ENCODE results near the gene PRAMEF18.
"Not testable (repeated sequence)": the region's sequence is repeated elsewhere in the genome, so short reads cannot be mapped to it uniquely, and the experiment has no call there.

Gene PRAMEF18, protein sequence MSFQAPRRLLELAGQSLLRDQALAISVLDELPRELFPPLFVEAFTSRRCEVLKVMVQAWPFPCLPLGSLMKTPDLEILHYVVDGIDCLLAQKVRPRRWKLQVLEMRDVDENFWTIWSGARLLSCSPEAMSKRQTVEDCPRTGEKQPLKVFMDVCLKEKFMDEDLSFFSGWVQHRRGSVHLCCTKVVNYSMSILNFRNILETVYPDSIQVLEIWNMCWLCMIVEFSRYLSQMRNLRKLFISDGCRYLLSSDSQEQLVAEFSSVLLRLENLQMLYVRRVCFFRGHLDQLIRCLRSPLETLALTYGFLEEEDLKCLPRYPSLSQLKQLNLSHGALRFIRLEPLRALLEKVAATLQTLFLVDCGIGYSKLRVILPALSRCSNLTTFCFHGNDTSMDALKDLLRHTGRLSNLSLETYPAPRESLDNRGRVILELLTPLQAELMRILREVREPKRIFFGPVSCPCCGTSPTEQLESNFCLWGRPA

GRCh38 chr1:13225675-13226204 is at the start of gene PRAMEF18:
PRAMEF18 (minus strand) TSS chr1:13226154; CDS start chr1:13226106, 48 bp downstream.
- not testable (repeated sequence) for DNase-seq

DNA sequence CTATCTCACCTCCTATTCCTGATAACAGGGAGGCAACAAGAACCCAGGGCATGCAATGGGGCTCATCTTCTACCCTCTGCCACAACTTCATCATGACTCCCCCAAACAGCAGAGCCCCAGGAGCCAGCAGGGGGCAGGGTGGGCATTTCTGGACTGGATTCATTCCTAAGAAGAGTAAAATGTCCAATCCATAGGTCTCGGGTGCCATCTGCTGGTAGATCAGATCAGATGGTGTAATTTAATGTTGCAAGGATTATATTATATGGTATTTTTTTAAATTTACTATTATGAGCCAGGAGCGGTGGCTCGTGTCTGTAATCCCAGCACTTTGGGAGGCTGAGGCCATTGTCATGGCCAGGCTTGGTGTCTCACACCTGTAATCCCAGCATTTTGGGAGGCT is 39.2 kb upstream of the PRAMEF18 start:
- DNase-seq, result not testable (repeated sequence)

- DNase-seq, result not testable (repeated sequence)
These were observed 27.9 kb upstream of the PRAMEF18 start, which contains the start of gene PRAMEF5 for GRCh38 chr1:13253898-13254297. PRAMEF5 (plus strand) TSS chr1:13254198; CDS start chr1:13259269, 5,071 bp downstream.

DNA sequence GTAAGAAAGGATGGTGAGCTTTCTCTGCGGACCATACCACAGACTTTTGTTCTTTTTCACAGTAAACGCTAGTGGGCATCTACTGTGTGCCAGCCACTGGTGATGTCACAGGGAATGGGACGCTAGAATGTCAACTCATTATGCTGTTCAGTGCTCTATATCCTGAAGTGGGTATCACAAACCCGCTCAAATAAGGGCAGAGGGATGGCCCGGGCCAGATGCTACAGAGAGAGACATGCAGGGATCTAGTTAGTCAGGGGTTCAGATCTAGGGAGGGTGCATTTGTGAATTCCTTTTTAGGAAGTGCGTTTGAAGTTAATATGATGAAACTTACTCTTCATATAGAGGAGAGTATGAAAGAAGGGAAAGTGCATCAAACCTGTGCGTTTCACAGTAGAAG is 21.2 kb upstream of the PRAMEF18 start:
- DNase-seq, result not testable (repeated sequence)

DNA sequence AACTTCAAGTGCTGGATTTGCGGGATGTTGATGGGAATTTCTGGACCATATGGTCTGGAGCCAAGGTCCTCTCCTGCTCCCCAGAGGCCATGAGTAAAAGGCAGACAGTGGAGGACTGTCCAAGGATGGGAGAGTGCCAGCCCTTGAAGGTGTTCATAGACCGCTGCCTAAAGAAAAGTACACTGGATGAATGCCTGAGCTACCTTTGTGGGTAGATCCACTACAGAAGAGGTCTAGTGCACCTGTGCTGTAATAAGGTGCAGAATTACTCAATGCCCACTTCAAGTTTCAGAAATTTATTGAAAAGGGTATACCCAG is 20.6 kb upstream of the PRAMEF18 start:
- not testable (repeated sequence) for DNase-seq

DNA sequence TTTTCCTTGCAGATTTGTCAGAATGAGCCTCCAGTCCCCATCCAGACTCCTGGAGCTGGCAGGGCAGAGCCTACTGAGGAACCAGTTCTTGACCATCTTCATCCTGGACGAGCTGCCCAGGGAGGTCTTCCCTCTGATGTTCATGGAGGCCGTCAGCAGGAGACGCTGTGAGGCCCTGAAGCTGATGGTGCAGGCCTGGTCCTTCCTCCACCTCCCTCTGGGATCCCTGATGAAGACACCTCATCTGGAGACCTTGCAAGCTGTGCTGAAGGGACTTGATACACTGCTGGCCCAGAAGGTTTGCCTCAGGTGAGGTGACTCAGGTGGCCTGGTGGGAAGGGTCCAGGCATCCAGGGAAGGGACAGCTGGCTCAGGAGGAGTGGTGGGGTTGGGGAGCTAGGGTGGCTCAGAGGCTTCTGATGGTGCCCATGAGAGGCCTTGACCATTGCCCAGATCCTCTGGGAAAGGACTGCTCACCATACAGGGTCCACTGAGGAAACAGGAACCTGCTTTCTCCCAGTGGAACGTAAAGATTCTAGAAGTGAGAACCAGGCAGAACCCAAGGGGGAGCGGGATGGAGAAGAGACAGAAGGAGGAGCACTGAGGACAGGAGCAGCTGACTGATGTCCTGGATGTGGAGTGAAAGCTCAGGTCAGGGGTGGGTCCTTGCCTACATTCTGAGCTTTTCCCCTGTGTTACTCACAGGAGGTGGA is 20.0 kb upstream of the PRAMEF18 start:
- DNase-seq, result not testable (repeated sequence)

GRCh38 chr1:13243536-13244263 is 17.7 kb upstream of the PRAMEF18 start:
- DNase-seq, result not testable (repeated sequence)

DNA sequence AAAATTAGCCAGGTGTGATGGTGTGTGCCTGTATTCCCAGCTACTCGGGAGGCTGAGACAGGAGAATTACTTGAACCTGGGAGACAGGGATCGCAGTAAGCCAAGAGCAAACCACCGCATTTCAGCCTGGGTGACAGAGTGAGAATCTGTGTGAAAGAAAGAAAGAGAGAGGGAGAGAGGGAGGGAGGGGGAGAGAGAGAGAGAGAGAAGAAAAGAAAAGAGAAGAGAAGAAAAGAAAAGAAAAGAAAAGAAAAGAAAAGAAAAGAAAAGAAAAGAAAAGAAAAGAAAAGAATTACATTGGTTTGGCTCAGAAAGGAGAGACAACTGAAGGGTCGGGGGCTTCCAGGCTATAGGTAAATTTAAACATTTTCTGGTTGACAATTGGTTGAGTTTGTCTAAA is 13.7 kb upstream of the PRAMEF18 start:
- not testable (repeated sequence) for DNase-seq

GRCh38 chr1:13237572-13237971 is 11.6 kb upstream of the PRAMEF18 start:
- DNase-seq, result not testable (repeated sequence)

DNA sequence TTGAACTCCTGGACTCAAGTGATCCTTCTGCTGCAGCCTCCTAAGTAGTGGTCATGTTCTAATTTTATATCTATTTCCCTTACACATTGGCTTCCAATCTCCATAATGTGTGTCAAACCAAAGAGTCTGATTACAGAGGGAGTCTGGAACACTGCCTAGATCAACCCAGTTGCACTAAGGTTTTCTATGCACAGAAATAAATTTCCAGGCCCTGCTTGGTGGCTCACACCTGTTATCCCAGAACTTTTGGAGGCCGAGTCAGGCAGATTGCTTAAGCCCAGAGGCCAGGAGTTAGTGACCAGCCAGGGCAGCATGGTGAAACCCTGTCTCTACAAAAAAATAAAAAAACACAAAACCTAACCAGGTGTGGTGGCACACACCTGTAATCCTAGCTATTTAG is 8.1 kb upstream of the PRAMEF18 start:
- DNase-seq, result not testable (repeated sequence)

GRCh38 chr1:13232056-13232455 is 6.1 kb upstream of the PRAMEF18 start:
- DNase-seq, result not testable (repeated sequence)

DNA sequence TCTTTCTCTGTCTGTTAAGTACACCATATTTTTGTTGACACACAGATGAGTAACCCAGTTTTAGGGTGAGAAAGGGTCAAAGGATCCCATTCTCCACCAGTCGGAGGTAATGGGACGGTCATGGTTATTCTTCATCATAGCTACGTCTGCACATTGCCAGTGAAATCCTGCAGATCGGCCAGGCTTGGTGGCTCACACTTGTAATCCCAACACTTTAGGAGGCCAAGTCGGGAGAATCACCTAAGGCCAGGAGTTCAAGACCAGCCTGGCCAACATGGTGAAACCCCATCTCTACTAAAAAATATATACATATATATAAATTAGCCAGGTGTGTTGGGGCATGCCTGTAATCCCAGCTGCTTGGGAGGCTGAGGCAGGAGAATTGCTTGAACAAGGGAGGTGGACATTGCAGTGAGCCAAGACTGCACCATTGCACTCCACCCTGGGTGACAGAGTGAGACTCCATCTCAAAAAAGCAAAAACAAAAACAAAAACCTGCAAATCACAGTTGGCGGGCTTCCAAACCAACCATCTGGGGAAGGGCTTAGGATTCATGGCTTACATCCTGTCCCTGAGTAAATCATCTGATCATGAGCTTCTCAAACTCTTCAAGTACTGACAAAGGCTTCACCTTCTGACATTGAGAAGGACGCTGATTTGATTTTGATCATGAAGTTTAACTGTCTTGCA is 5.3 kb upstream of the PRAMEF18 start:
- not testable (repeated sequence) for DNase-seq

DNA sequence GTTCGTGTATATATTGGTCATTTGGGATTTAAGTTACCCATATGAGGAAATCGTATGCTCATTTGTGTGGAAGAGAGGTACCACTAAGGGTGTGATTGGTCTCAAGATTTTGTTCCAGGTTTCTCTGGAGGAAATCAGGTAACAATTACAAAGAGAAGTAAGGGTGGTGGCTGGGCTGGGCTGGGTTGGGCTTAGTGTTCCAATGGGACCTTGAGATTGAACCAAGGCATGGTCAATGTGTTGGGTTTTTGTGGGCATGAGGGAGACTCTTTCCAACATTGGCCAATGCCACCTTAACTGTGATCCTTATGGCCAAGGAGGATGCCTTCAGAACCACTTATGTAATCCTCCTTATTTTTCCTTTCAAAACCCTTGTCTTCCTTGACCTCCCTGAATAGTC is 4.6 kb upstream of the PRAMEF18 start:
- DNase-seq, result not testable (repeated sequence)

DNA sequence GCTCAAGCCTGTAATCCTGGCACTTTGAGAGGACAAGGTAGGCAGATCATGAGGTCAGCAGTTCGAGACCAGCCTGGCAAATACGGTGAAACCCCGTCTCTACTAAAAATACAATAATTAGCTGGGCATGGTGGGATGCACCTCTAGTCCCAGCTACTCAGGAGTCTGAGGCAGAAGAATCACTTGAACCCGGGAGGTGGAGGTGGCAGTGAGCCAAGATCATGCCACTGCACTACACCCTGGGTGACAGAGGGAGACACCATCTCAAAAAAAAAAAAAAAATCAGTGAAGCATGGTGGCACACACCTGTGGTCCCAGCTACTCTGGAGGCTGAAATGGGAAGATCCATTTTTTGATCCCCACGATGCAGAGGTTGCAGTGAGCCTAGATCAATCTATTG is 4.1 kb upstream of the PRAMEF18 start:
- not testable (repeated sequence) for DNase-seq

DNA sequence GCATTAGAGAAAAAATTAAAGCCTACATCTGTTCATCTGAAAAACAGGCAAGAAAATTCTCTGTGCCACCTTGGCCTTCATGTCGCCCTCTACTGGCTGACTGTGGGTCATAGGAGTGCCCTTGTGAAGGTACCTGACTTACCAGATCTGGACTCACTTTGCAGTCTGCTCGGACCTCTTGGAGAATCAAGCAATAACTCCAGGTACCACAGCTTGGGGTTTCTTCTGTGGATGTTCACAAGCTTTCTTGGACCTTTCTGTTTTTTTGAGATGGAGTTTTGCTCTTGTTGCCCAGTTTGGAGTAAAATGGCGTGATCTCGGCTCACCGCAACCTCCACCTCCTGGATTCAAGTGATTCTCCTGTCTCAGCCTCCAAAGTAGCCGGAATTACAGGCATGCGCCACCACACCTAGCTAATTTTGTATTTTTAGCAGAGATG is 2.4 kb upstream of the PRAMEF18 start:
- no peak for DNase-seq

- not testable (repeated sequence) for DNase-seq
These were observed 1.5 kb upstream of the PRAMEF18 start for GRCh38 chr1:13227271-13228055.

DNA sequence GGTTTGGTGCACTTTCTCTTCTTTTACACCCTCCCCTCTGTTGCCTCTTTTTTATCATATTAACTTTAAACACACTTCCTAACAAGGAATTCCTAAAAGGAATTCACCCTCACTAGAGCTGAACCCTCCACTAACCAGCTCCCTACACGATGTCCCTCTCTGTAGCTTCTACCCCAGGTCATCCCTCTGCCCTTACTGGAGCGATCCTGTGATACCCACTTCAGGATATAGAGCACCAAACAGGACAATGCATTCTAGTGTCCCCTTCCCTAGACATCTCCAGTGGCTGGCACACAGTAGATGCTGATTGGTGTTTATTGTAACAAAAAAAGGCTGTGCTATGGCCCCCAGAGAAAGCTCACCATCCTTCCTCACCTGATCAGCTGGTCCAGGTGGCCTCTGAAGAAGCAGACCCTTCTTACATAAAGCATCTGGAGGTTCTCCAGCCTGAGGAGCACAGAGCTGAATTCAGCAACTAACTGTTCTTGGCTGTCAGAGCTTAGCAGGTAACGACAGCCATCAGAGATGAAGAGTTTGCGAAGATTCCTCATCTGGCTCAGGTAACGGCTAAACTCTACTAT is 1.4 kb downstream of the PRAMEF18 start:
- DNase-seq, result no peak

DNA sequence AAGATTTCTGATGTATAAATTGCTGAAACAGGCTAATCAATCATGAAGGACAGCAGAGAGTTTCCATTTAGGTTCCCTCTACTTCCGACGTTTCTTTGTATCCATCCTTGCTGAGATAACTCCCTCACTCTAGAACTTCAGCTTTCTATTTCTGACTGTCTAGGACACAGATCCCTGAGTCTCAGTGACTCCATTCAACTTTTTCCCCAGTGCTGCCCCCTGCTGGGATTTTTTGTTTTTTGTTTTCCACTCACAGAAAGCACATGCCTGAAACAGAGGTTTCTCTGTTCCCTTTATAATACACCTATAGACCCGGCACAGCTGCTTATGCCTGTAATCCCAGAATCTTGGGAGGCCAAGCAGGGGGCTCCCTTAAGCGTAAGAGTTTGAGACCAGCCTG is 3.2 kb downstream of the PRAMEF18 start:
- not testable (repeated sequence) for DNase-seq

- DNase-seq, result not testable (repeated sequence)
These were observed 6.8 kb downstream of the PRAMEF18 start for GRCh38 chr1:13219203-13219602.

DNA sequence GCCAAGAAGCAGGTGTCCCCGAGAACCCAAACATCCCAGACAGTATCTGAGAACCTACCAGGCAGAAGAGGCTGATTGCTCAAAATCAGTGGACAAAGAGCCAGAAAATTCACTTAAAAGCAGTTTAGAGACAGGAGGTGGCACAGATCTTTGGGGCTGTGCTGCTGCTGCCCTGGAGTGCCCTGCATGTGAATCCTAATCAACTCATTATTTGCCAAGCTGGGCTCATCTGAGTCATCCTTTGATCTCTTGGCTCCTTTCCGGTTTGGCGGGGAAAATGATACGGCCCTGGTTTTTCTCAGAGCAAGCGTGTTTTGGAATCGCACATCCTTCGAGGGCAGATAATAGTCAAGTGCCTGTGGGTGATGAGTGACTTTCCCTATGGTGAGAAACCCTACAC is 9.3 kb downstream of the PRAMEF18 start:
- not testable (repeated sequence) for DNase-seq

GRCh38 chr1:13208712-13209111 is 17.2 kb downstream of the PRAMEF18 start:
- DNase-seq, result not testable (repeated sequence)

Measured in C1 segment of cervical spinal cord (tissue), 14 donors.